ENCODE measurements around the gene MYOCOS.

Gene MYOCOS

GRCh38 chr1:171674431-171675405 lies 52.7 kb downstream of the MYOCOS start:
- Histone ChIP-seq H3K4me1 (no peaks in the 10 kb centered on the region), H3K9ac (no peak overlapping the region), H3K27ac (no peak overlapping the region), H3K27me3 (no peaks in the 10 kb centered on the region), H3K36me3 (no peaks in the 10 kb centered on the region), H3K4me2 (no peak overlapping the region), H3K9me3 (peaks cover 7% of the 10 kb centered on the region; the same call in 1 of the 2 replicates), H3K4me3 (no peak overlapping the region), H4K20me1 (no peaks in the 10 kb centered on the region)
- no peak for TF ChIP-seq Cebpa-rat (IDR thresholded peaks at IDR 0.05)

All from BLaER1 (cell line).